Measurements from ENCODE around the gene AFAP1L1.

AFAP1L1 gene

DNA sequence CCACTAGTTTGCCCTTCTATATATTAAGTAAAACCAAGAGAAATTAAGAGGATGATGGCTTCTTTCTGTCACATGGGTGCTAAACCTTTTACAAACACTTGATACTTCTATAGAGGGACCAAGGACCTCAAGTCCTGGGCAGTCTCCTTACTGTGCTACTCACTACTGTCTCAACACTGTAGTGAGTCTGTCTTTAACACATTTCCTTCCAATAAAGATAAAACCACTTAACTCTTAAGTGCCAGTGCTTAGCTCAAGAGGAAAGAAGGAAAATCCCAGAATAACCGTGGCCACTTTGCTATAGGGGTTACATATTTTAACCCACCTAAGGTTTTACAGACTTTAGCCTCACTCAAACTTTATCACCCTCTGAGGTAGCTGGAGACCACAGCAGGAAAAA, 69.3 kb downstream of the AFAP1L1 start:
- peaks cover 3% of the 10 kb centered on the region; the same call in 1 of the 2 replicates for H3K36me3 ChIP-seq
- H3K27me3 ChIP-seq = no peaks in the 10 kb centered on the region
- TF ChIP-seq, protein P1, sequence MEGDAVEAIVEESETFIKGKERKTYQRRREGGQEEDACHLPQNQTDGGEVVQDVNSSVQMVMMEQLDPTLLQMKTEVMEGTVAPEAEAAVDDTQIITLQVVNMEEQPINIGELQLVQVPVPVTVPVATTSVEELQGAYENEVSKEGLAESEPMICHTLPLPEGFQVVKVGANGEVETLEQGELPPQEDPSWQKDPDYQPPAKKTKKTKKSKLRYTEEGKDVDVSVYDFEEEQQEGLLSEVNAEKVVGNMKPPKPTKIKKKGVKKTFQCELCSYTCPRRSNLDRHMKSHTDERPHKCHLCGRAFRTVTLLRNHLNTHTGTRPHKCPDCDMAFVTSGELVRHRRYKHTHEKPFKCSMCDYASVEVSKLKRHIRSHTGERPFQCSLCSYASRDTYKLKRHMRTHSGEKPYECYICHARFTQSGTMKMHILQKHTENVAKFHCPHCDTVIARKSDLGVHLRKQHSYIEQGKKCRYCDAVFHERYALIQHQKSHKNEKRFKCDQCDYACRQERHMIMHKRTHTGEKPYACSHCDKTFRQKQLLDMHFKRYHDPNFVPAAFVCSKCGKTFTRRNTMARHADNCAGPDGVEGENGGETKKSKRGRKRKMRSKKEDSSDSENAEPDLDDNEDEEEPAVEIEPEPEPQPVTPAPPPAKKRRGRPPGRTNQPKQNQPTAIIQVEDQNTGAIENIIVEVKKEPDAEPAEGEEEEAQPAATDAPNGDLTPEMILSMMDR (IDR thresholded peaks at IDR 0.05; ENCODE audit: low read depth, low read length) = no peak
- peaks cover 5% of the 10 kb centered on the region; the same call in 1 of the 2 replicates for H3K4me1 ChIP-seq
- no peak overlapping the region for H3K4me3 ChIP-seq (ENCODE audit: low read depth, low read length)
- DNase-seq = no peak
- H3K9me3 ChIP-seq = no peaks in the 10 kb centered on the region

GRCh38 chr5:149341876-149342275, 70.2 kb downstream of the AFAP1L1 start:
- H3K4me3 ChIP-seq (ENCODE audit: low read depth, low read length) = no peak overlapping the region
- H3K36me3 ChIP-seq = peaks cover 3% of the 10 kb centered on the region; the same call in 1 of the 2 replicates
- peaks cover 5% of the 10 kb centered on the region; the same call in 1 of the 2 replicates for H3K4me1 ChIP-seq
- no peak for DNase-seq
- TF ChIP-seq, protein P1 (IDR thresholded peaks at IDR 0.05; ENCODE audit: low read depth, low read length) = no peak
- no peaks in the 10 kb centered on the region for H3K27me3 ChIP-seq
- H3K9me3 ChIP-seq = no peaks in the 10 kb centered on the region

- peak overlapping the region; percentile 99 for H3K4me3 ChIP-seq (ENCODE audit: low read depth, low read length)
- no peaks in the 10 kb centered on the region for H3K27me3 ChIP-seq
- no peaks in the 10 kb centered on the region for H3K4me1 ChIP-seq
- no peak for DNase-seq
- H3K9me3 ChIP-seq = no peaks in the 10 kb centered on the region
- TF ChIP-seq, protein P1 (IDR thresholded peaks at IDR 0.05; ENCODE audit: low read depth, low read length) = no peak
- peaks cover 23% of the 10 kb centered on the region for H3K36me3 ChIP-seq
Observed at GRCh38 chr5:149344151-149344550, 72.5 kb downstream of the AFAP1L1 start.

- peak; percentile 97 for DNase-seq
- H3K27me3 ChIP-seq = no peaks in the 10 kb centered on the region
- TF ChIP-seq, protein P1 (IDR thresholded peaks at IDR 0.05; ENCODE audit: low read depth, low read length) = no peak
- H3K36me3 ChIP-seq = peaks cover 35% of the 10 kb centered on the region
- H3K4me1 ChIP-seq = no peaks in the 10 kb centered on the region
- peak within 1 kb of the TSS; percentile 99 for H3K4me3 ChIP-seq (ENCODE audit: low read depth, low read length)
- no peaks in the 10 kb centered on the region for H3K9me3 ChIP-seq
Observed at GRCh38 chr5:149345147-149345891, 73.7 kb downstream of the AFAP1L1 start, which contains the start of gene GRPEL2. GRPEL2 (plus strand) TSS chr5:149345499; CDS start chr5:149345540, 41 bp downstream.

GRCh38 chr5:149345892-149346222, 74.2 kb downstream of the AFAP1L1 start:
- DNase-seq = no peak
- H3K9me3 ChIP-seq = no peaks in the 10 kb centered on the region
- TF ChIP-seq, protein P1 (IDR thresholded peaks at IDR 0.05; ENCODE audit: low read depth, low read length) = no peak
- no peaks in the 10 kb centered on the region for H3K27me3 ChIP-seq
- peaks cover 40% of the 10 kb centered on the region for H3K36me3 ChIP-seq
- no peaks in the 10 kb centered on the region for H3K4me1 ChIP-seq
- H3K4me3 ChIP-seq (ENCODE audit: low read depth, low read length) = peak overlapping the region; percentile 99

DNA sequence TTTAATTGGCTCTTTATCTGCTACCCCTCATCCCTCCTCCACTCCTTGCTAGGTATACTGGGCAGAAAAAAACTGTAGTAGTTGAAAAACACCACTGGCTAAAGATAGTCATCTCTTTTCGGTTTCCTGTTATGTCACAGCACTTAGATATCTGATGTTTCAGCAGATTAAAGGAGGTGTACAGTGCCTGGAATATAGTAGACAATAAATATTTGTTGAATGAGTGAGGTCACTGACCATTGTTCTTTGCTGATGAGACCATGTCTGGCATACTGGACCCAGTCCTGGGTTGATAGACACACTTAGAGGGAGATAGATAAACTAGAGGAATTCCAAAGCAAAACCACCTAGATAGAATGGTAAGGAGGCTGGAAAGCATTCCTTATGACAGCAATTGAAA, 76.9 kb downstream of the AFAP1L1 start:
- no peak for DNase-seq
- TF ChIP-seq, protein P1 (IDR thresholded peaks at IDR 0.05; ENCODE audit: low read depth, low read length) = no peak
- Histone ChIP-seq H3K4me3 (ENCODE audit: low read depth, low read length) (no peak overlapping the region), H3K4me1 (no peaks in the 10 kb centered on the region), H3K9me3 (no peaks in the 10 kb centered on the region), H3K27me3 (no peaks in the 10 kb centered on the region), H3K36me3 (peaks cover 60% of the 10 kb centered on the region)
